Gastrocnemius medialis (tissue), 4 donors: ENCODE measurements around the gene MAB21L3.

Experiments
- CTCF ChIP-seq, 5 experiments: fragments of 450-650 bp in 3 of 5; fragments of 200-600 bp in 2 of 5; sonication (generic) in 2 of 5; IDR thresholded peaks in 4 of 5; conservative IDR thresholded peaks in 1 of 5; 1 replicate in 4 of 5; 2 replicates in 1 of 5; pipeline ENCODE4 v1.5.1; 2016 to 2019; ENCODE audit warnings: antibody characterized with exemption in 5 of 5, mild to moderate bottlenecking in 3 of 5, moderate library complexity in 3 of 5
- POLR2A ChIP-seq, 2 donors: fragments of 450-650 bp; IDR thresholded peaks; one replicate each; pipeline ENCODE4 v1.6.1; 2017; ENCODE audit warnings: antibody characterized with exemption in 2 of 2, mild to moderate bottlenecking in 2 of 2, moderate library complexity in 2 of 2

DNA sequence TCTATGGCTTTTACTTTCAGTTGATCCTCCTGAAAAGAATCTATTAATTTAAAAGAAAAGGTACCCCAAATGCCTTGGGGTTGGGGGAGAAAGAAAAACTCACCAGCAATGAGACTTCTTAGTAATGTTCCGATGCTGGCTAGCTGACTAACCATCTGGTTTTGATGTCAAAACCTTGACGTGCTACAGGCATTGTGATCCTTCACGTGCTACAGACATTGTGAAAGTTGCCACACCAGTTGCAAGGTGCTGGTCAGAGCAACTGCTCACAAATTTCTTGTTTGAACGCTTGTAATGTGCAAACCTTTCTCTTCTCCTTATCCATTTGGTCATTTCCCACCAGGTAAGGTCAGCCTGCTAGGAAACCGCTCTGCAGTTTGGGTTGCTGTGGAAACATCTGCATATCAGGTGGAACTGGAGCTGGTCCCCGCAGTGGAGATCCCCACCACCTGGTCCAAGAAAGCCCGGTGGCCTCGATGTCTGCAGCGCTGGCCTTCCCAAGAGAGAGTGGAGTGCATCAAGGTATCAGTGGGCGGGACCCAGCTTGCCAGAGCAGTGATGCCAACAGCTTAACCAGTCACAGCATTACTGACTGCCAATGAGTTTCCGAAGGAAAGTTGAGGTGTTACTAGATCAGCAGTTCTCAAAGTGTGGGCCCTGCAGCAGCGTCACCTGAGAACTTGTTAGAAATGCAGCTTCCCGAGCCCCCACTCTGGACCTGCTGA lies 16.1 kb downstream of the MAB21L3 start:
- TF ChIP-seq CTCF (IDR thresholded peaks at IDR 0.05 in 4 of 5, conservative IDR thresholded peaks at IDR 0.05 in 1 of 5) = no peak
- no peak for TF ChIP-seq POLR2A (IDR thresholded peaks at IDR 0.05)
